ENCODE data around the gene FCER2.
"Not testable (repeated sequence)": the region's sequence is repeated elsewhere in the genome, so short reads cannot be mapped to it uniquely, and the experiment has no call there.

FCER2 gene

DNA sequence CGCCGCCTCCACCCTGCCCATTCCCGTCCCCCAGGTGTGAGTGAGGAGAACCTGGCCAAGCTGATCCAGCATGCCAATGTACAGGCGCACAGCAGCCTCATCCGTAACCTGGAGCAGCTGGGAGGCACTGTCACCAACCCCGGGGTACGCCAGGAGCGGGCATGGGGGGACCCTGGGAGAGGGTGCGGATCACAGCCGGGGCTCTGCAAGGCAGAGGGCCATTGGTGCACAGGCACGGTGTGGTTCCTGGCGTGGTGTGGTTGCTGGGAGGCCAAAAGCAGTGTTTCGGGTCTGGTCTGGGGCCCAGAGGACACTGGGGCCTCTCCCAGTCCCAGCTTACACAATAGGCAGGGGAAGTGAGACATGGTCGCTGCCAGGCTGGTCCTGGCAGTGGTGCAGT, 56.8 kb downstream of the FCER2 start:
- no peak for DNase-seq

DNA sequence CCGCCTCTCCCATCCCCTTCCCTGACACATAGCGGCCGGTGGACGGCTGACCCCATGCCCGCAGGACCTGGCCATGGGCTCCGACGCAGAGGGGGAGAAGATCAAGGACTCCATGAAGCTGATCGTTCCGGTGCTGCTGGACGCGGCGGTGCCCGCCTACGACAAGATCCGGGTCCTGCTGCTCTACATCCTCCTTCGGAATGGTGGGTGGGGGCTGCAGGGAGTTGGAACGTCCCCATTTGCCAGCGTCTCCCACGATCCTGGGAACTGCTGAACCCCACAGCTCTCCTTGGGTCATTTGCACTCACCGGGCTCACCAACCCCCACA, 57.4 kb downstream of the FCER2 start:
- no peak for DNase-seq

DNA sequence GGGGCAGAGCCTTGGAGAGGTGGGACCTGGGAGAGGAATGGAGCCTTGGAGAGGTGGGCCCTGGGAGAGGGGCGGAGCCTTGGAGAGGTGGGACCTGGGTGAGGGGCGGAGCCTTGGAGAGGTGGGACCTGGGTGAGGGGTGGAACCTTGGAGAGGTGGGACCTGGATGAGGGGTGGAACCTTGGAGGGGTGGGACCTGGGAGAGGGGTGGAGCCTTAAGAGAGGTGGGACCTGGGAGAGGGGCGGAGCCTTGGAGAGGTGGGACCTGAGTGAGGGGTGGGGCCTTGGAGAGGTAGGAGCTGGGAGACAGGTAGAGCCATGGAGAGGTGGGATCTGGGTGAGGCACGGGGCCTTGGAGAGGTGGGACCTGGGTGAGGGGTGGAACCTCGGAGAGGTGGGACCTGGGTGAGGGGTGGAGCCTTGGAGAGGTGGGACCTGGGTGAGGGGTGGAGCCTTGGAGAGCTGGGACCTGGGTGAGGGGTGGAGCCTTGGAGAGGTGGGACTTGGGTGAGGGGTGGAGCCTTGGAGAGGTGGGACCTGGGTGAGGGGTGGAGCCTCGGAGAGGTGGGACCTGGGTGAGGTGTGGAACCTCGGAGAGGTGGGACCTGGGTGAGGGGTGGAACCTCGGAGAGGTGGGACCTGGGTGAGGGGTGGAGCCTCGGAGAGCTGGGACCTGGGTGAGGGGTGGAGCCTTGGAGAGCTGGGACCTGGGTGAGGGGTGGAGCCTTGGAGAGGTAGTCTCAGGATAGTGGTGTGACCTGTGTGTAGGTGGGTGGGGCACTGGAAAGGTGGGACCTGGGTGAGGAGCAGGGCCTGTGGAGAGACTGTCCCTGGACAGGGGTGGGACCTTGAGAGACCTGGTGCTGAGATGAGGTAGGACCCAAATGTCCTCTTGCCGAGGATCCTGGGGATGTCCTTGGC, 58.0 kb downstream of the FCER2 start:
- DNase-seq = not testable (repeated sequence)

DNA sequence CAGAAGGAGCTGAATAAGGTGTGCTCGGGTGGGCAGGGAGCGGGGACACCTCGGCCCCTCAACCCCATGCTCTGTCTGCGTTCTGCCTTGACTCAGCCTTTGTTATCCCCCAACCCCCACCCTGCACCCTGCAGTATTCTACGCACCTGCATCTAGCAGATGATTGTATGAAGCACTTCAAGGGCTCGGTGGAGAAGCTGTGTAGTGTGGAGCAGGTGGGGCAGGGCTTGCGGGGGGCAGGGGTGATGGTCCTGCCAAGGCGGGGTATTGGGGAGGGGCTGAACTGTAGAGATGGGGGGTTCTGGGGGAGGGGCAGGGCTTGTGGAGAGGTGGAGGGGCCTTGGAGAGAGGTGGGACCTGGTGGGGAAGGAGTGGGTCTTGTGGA, 58.9 kb downstream of the FCER2 start:
- no peak for DNase-seq

DNA sequence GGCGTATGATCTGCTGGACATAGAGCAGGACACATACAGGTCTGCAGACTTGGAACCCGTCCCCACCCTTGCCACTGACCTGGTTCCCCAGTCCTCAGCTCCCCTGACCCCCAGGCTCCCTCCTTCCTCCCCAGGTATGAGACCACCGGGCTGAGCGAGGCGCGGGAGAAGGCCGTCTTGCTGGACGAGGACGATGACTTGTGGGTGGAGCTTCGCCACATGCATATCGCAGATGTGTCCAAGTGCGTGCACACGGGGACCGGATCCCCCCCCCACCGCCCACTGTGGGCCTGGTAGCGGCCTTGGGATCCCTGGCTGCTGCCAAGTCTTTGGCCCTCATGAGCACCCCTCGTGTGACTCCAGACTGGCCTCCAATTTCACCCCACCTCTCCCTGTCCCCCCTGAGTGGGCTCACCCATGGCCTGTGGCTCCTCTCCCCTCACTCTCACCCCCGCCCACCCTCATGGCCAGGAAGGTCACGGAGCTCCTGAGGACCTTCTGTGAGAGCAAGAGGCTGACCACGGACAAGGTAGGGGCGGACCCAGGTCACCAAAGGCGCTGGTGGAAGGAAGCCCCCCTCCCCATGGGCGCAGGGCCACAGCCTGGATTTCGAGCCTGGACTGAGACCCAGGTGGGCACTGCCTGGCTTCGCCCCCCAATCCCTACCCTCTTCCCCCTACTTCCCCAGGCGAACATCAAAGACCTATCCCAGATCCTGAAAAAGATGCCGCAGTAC, 59.5 kb downstream of the FCER2 start:
- DNase-seq = no peak

DNA sequence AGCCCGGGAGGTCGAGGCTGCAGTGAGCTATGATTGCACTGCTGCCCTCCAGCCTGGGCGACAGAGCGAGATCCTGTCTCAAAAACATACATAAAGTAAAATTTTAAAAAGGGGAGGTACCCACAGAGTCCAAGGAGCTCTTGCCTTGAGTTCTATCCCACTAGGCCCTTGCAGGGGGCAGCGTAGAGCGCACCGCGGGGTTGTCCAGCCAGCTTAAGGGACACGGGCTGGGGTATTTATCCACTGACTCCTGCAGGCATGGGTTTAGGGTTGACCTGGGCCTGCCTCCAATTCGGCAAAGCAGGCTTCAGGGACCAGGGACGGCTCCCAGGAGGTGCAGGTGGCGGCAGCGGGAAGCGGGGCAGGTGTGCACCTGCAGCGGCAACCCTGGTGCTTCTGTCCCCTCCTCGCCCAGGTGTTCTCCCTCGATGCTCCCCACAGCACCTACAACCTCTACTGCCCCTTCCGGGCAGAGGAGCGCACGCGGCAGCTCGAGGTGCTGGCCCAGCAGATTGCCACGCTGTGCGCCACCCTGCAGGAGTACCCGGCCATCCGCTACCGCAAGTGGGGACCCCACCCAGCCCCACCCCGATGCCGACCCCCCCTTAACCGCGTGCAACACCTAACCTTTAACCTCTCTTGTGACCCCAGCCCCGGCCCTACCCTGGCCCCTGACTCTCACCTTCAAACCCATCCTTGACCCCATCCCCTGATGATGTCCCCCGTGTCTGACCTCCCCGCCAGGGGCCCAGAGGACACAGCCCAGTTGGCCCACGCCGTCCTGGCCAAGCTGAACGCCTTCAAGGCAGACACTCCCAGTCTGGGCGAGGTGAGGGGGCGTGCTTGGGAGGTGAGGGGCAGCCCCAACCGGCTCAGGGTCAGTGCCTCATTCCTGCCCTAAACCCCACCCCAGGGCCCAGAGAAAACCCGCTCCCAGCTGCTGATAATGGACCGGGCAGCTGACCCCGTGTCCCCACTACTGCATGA, 60.3 kb downstream of the FCER2 start:
- DNase-seq = no peak

DNA sequence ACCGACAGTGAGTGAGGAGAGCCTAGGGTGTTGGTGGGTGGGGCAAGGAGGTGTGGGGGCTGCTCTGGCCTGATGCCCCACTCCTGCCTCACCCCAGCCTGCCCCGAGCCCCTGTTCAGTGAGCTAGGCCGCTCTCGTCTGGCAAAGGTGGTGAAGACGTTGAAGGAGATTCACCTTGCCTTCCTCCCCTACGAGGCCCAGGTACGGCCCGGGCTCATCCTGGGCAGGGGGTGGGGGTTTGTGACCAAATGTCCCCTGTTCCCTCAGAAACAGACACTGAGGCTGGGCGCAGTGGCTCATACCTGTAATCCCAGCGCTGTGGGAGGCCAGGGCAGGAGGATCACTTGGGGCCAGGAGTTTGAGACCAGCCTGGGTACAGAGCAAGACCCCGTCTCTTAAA, 61.1 kb downstream of the FCER2 start:
- no peak for DNase-seq

DNA sequence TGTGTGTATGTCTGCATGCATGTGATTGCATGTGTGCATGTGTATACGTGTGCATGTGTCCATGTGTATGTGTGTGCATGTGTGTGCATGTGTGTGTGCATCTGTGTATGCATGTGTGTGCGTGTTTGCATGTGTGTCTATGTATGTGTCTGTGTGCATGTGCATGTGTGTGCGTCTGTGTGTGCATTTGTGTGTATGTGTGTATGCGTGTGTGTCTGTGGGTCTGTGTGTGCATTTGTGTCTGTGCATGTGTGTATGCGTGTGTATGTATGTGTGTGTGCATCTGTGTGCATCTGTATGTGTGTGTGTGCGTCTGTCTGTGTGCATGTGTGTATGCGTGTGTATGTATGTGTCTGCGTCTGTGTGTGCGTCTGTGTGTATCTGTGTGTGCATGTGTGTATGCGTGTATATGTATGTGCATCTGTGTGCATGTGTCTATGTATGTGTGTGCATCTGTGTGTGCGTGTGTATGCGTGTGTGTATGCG, 62.0 kb downstream of the FCER2 start:
- no peak for DNase-seq

DNA sequence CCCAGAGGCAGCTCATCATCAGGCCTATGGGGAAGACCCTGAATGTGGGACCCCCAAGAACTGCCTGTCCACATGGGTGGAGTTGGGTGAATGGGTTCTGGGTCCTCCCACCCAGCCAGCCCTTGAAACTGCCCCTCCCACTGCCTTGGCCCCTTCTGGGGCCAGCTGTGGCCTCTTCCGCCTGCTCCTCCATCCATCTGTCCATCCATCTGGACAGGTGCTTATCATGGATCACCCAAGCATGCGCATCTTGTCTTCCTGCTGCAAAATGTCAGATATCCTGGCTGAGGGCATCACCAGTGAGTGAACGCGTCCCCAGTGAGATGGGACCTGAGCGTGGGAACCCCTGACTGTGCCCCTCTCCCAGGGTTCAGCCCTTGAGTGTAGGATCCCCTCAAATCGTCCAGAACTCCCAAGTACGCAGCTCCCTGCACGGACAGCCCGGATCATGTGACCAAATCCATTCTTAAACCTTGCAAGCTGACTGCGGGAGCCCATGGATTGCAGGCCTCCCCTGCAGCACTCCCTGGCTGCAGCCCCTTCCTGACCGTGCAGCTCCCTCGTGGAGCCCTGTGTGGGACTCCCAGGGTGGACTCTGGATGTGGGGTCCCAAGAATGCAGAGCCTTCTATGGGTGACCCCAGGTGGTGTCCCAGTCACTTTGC, 63.0 kb downstream of the FCER2 start:
- DNase-seq = no peak
